HG03095 (cell line): ENCODE results near the gene SLC22A17.

Experiments
- ATAC-seq: cut with Tn5 transposase; IDR thresholded peaks from one replicate; pipeline ENCODE4 v1.9.1; 2021; ENCODE audit warnings: moderate library complexity; ENCODE audit not compliant: unreplicated experiment

SLC22A17 gene

DNA sequence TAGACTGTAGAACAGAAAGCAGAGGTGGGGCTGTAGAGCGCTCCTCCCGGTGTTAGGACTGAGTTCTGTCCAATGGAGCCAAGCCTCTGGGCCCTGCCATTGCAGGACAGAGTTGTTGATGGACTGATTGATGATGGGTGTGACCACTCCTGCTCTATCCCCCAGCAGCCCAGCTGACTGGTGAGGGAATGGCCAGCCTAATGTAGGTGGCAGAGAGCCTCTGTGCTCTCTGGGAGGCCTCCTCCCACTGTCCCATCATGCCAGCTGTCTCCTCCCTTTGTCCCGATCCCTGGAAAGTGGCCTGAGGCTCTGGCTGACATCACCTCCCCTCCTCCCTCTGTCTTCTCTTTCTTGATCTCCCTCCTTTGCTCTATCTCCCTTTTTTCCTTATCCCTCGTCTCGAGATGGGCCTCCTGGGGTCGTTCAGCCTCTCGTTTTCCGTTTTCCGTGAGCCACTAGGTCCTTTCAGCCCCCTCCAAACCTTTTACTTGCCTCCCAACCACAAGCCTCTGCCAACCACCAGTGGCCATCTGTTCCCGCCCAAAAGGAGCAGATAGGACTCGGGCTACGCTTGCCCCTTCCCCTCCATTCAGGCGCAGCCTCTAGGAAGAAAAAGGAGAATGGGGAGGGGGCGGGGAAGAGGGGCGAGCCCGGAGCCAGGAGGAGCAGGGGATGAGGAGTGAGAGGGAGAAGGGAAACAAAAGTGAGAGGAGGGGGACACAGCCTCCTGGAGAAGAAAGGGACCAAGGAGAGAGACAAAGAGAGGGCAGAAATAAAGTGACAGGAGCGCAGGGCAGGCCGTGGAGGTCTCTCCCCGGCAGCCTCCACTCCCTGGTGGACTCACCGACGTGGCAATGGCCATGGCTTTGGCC, 11.7 kb upstream of the SLC22A17 start:
- ATAC-seq, result no peak

GRCh38 chr14:23362200-23362599, 9.5 kb upstream of the SLC22A17 start:
- no peak for ATAC-seq

DNA sequence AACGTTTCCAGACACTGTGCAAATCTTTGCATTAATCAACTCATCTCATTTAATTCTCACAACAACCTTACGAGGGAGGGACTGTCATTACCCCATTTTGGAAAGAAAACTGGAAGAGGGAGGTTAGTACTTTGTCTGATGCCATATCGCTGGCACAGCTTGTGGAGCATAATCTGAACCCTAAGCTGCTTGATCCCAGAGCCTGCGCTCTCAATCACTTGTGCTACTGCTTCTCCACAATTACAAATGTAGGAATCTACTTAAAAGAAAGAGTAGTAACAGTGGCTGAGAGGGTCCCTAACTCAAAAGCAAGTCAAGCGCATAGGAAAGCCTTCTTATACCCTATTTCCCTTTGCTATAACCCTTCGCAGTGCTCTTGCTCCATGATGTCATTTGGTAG, 9.1 kb upstream of the SLC22A17 start:
- ATAC-seq, result no peak

GRCh38 chr14:23361320-23361719, 8.6 kb upstream of the SLC22A17 start:
- ATAC-seq, result no peak

DNA sequence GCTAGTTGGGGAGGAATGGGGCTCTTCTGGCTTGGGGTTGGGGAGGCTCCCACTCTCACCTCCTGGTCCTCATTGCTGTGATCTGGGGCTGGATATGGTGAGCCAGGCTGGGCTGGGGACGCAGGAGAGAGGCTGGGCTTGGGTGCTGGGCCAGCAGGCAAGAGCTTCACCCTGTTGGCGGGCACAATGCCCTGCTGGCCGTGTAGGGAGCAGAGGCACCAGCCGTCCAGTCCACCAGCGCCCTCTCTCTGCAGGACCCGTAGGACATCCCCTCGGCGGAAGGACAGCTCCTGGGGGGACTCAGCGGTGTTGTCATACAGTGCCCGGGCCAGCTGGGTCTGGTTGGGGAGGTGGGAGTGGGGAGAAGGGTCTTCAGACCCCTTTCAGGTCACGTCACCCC, 7.8 kb upstream of the SLC22A17 start:
- no peak for ATAC-seq

DNA sequence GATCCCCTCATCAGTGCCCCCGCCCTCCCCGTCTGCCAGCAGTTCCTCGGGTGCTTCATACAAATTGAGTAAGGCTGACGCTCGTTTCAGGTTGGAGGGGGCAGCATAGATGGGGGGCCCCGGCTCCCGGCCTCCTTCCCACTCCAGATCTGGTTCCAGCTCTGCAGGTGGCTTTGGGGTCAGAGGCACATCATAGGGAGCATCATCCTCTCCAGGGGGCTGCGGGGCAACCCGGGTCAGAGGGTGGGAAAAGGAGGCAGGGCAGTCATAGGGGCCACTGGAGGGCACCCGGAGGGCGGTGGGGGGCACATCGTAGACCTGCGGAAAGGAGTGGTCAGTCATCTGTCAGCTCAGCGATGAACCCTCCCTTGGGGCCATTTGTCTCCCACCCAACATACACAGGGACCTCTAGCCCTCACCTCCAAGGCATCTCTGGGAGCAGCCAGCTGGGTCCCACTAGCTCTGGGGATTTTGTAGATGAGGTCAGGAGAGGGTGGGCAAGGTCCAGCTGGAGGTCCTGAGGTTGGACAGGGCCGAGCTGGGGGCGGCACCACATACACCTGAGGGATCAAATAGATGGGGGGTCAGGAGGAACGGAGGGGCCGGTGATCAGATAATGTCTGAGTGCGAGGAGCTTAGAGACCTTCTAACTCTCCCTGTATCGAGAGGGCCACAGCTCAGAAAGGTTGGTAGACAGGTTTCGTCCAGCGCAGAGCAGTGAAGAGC, 7.2 kb upstream of the SLC22A17 start:
- ATAC-seq, result no peak

DNA sequence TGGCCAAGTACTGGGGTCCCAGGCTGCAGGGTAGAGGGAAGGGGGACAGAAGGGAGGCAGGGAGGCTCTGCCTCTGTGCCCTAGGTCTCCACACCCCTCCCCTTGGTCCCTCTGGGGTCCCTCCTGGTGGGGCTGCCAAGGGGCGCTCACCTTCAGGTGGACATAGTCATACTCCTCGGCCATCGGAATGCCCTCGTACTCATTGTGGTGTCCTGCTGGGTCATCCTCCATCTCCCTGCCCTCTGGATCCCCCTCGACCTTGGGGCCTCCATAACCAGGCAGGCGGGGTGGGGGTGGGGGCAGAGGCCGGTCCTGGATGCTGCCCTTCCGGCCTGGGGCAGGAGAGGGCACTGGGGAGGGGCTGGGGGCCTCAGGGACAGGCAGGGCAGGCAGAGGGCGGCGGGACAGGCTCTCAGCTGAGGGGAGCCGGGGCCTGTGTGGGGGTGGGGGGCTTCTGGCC, 6.5 kb upstream of the SLC22A17 start:
- no peak for ATAC-seq

DNA sequence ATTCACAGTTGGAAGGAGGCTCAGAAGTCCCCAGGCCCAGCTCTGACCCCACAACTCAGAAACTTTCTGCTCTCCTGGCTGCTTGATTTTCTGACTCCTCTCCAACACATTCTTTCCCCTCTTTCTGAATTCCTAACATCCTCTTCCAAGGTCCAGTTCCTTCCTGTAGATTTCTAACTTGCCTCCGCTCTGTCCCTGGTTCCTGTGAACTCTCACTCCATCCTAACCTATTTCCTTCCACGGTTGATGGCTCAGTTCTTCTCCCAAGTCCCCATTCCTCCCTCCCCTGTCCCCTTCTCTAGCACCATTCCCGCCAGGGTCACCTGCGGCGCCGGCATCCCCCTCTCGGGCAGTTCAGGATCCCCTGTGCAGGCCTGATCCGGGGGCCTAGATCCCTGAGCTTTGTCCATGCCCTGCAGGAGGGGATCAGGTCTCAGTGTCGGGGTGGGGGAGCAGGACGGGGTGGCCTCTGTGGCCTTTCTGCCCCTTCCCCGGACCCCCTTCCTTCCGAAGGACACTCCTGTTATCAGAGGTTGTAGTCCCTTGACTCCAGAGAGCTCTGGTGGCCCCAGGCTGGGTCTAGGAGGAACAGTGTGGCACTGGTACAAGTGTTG, 6.0 kb upstream of the SLC22A17 start:
- ATAC-seq, result no peak

- no peak for ATAC-seq
These were observed 5.4 kb upstream of the SLC22A17 start for GRCh38 chr14:23358042-23358441.

DNA sequence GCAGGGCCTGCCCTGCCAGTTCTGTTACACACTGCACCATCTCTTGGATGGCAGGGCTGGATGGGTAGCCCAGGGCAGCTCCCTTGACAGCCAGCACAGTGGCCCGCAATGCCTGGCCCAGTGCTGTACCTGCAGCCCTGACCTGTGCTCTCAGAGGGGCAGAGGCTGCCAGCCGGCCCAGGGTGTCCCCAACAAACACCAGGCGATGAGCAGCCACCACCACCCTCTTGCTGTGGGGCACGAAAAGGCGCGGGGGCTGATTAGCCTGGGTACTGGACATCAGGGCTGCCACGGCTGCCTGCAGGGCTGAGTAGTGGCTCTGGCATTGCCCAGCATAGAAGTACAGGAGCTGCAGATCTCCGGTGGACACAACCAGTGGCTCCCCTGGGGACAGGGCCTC, 4.6 kb upstream of the SLC22A17 start:
- no peak for ATAC-seq

DNA sequence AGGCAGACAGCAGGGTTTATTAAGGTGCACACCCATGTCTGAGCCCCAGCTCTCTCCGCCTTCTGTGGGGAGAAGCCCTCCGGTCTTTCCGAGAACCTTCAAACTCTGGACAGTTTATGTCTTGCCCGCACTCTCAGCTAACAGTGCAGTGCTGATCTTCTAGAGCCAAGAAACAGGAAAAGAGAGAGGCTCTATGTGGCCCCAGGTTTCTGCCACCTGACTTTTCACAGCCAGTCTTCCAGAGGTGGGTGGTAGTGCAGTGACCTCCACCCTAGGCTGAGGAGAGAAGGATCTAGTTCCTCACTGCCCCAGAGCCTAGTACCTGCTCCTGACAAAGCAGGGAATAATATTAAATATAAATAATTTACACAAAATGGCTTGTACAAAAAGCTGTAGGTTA, 4.0 kb upstream of the SLC22A17 start:
- no peak for ATAC-seq

GRCh38 chr14:23355871-23356435, 3.3 kb upstream of the SLC22A17 start:
- ATAC-seq, result no peak

GRCh38 chr14:23354990-23355389, 2.3 kb upstream of the SLC22A17 start:
- no peak for ATAC-seq

- no peak for ATAC-seq
These were observed 720 bp upstream of the SLC22A17 start for GRCh38 chr14:23353433-23353780.

DNA sequence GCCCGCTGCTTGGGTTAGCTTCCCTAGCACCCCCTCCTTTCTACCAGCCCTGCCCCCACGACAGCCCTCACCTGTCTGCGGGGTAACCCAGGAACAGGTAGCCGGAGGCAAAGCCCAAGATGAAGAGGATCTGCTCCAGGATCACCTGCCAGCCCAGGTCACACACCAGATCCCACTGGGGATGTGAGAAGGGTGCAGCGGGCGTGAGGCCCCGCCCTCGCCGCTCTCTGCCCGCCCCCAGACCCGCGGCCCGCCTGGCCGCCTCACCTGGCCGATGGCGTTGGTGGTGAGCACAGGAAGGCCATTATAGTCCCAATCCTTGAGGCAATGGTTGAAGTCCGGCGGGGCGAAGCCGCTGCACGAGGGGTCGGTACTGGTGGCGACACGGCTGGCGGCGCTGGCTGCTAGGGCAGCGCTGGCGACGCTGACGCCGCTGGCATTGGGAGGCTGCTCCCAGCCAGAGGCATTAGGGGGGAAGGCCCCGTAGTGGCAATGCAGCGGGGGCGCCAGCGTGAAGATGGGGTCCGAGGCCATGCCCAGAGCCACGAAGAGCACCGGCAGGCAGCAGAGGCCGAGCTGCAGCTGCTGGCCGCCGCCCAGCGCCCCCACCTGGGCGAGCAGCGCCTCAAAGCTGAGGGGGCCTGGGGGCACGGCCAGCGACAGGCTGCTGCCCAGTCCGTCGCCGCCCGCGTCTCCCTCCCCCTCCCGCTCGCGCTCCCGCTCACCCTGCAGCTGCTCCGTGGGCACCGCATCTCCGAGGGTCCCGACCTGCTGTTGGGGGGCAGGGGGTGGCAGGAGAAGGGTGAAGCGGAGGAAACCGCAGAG, 794 bp downstream of the SLC22A17 start:
- no peak for ATAC-seq

- no peak for ATAC-seq
These were observed 3.4 kb downstream of the SLC22A17 start for GRCh38 chr14:23349156-23349845.

DNA sequence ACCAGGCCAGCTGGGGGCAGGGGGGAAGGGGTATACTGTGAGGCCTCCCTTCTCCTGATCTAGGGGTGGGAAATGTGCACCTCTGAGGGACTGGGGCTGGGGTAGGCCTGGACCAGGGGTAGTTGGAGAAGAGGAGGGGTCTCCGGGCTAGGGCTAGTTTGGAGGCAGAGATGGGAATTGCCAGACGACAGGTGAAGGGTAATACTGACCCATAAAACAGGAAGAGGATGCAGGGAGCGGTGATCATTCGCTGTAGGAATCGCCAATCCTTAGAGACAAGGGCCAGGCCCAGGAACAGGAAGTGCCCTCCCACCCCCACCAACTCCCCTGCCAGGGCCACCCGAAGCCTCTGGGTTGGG, 4.4 kb downstream of the SLC22A17 start:
- no peak for ATAC-seq

DNA sequence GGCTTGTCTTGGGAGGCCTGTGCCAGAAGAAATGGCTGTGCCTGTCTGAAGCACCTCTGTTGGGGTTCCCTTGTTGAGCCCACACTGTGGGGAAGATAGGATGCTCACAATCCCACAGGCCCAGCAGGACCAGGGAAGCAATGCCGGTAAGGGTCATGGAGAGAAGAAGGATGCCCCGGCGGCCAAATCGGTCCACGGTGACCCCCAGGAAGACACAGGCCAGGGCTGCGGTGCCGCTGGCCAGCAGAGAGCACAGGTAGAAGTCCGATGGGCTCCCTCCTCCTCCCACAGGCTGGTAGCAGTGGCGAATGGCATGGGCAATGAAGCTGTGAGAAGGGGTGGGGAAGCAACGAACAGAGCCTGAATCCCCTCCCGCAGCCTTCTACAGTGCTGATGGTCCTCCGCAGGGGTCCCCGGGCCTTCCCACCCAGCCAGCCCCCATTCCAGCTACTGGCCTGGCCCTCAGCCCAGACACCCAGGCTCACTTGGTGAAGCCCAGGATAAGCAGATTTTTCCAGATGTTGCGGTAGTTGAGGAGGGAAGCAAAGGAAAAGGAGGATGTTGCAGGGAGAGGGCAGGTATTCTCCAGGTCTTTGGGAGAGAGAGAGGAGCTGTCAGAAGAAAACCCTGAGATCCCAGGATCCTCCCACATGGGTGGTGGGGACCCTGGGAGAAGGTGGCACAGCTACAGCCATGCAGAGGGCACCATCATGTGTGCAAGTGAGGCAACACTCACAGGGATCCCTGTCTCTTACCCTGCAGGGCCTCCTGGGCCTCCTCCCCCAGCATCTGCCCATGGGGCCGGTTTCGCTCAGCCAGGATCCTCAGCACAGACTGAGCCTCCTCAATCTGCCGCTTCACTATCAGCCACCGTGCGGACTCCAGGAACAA, 5.0 kb downstream of the SLC22A17 start:
- ATAC-seq, result no peak

GRCh38 chr14:23346693-23347405, 5.8 kb downstream of the SLC22A17 start:
- ATAC-seq, result no peak
